HG03521 (cell line): ENCODE data around the gene PROB1.

Source experiments
- ATAC-seq: cut with Tn5 transposase; IDR thresholded peaks from one replicate; pipeline ENCODE4 v1.9.1; 2021; ENCODE audit warnings: mild to moderate bottlenecking, moderate library complexity; ENCODE audit not compliant: unreplicated experiment

Gene PROB1

DNA sequence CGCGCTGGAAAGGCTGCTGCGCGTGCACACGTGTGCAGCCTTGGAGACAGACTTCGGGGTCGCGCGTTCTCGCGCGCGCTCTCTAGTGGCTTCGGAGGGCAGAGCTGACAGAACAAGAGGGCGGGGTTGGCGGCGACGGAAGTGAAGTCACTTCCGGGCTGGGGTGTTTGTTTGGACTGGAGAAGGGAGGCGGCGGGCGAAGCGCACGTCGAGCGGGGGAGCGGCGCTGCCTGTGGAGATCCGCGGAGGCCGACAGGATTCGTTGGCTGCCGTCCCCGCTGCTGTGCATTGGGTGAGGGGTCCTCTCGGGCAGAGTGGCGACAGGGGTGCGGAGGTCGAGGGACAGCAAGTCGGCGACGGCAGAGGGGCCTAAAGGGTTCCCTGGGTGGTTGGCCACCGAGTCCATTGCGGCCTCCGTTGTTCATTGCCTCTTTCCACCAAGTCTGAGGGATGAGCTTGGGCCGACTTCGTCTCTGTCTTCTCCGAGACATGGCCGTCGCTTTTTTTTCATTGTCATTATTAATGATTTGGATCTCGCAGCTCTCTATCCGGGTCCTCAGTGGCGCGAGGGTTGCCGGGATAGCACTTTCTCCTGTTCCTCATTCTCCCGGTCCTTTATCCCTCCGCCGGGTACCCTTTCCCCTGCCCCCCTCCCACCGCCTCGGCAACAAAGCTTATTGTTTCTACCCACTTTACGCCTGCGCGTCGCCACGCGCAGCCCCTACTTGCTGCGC lies 53.0 kb downstream of the PROB1 start, which contains the start of gene PAIP2:
TSS of gene PAIP2 (plus strand) at position 166 of the 734 bp plus-strand sequence. CDS start 21,931 bp downstream, outside the sequence.
- ATAC-seq = peak; percentile 91

- ATAC-seq = peak; percentile 8
These were observed 53.7 kb downstream of the PROB1 start for GRCh38 chr5:139341187-139341688.
